Heart left ventricle (tissue), 16 donors: ENCODE data around the gene STK17A. TPM values are rescaled to one million over a fixed set of nuclear protein-coding genes. Genes with fewer than 3 reads are reported as not detected.

Experiments used
- ATAC-seq, 4 donors: fragments of 200-7000 bp; cut with Tn5 transposase; one replicate each; pipeline ENCODE4 v1.9.1; 2020 to 2022; ENCODE audit warnings: moderate library complexity in 4 of 4, mild to moderate bottlenecking in 3 of 4, moderate number of reproducible peaks in 1 of 4
- DNase-seq, 5 donors: peaks; one replicate each; pipeline ENCODE4 v3.0.0-alpha.2; 2020
- H3K27ac ChIP-seq, 12 donors: fragments of 200-600 bp; sonication (generic) in 4 of 12; one replicate each; pipeline versions ENCODE4 v1.5.0 to v1.8.0; 2016 to 2022; ENCODE audit warnings: mild to moderate bottlenecking in 2 of 12
- H3K27me3 ChIP-seq, 9 donors: fragments of 200-600 bp; sonication (generic) in 2 of 9; one replicate each; pipeline versions ENCODE4 v1.5.1 to v1.8.0; 2016 to 2022; ENCODE audit warnings: mild to moderate bottlenecking in 3 of 9
- H3K36me3 ChIP-seq, 9 donors: fragments of 200-600 bp; sonication (generic) in 2 of 9; one replicate each; pipeline versions ENCODE4 v1.5.0 to v1.8.0; 2018 to 2022; ENCODE audit warnings: mild to moderate bottlenecking in 2 of 9
- H3K4me1 ChIP-seq, 12 donors: fragments of 200-600 bp; sonication (generic) in 4 of 12; one replicate each; pipeline versions ENCODE4 v1.5.0 to v1.8.0; 2016 to 2022; ENCODE audit warnings: mild to moderate bottlenecking in 3 of 12
- H3K4me3 ChIP-seq, 12 donors: fragments of 200-600 bp; sonication (generic) in 4 of 12; one replicate each; pipeline versions ENCODE4 v1.5.0 to v1.8.0; 2017 to 2022; ENCODE audit warnings: mild to moderate bottlenecking in 9 of 12, moderate library complexity in 4 of 12
- H3K9me3 ChIP-seq, 12 donors: fragments of 200-600 bp; sonication (generic) in 4 of 12; one replicate each; pipeline versions ENCODE4 v1.5.0 to v1.8.0; 2016 to 2022; ENCODE audit warnings: mild to moderate bottlenecking in 1 of 12
- CTCF ChIP-seq, 12 donors: fragments of 200-600 bp; sonication (generic) in 4 of 12; IDR thresholded peaks; one replicate each; pipeline versions ENCODE4 v1.5.0 to v1.8.0; 2018 to 2022; ENCODE audit warnings: antibody characterized with exemption in 12 of 12, mild to moderate bottlenecking in 5 of 12
- POLR2A ChIP-seq, 2 donors: fragments of 450-650 bp; IDR thresholded peaks; one replicate each; pipeline ENCODE4 v1.6.1; 2017; ENCODE audit warnings: antibody characterized with exemption in 2 of 2, mild to moderate bottlenecking in 2 of 2, moderate library complexity in 2 of 2
- WGBS, 4 donors: extraction: QIAGEN DNeasy Blood & Tissue Kit in 2 of 4; methylation state at CpG; one replicate each; pipeline versions ENCODE4 v1.1.5 to v1.1.7; 2013 to 2018; 5-methylcytosine and 5-hydroxymethylcytosine counted together
- intact Hi-C, 10 donors: fragments of 100-400 bp; cut with DNase I; formaldehyde crosslinking; loops; one replicate each; pipeline versions ENCODE4 v1.11.1 to v1.14.2; 2022
- polyA plus RNA-seq, 2 donors: library from polyadenylated mRNA; stranded (reverse); fragments of 200-250 nt; gene quantifications; one replicate each; pipeline ENCODE4 v1.2.3, GENCODE V29; 2013
- total RNA-seq, 9 donors: library from RNA; depleted of rRNA in 2 of 9; stranded (reverse); fragments of >200 nt in 2 of 9; fragmentation: NEBNext Ultra II Directional in 3 of 9; extraction: Animal tissue kit (Norgen Biotek cat#: 25700) in 3 of 9; gene quantifications; one replicate each; pipeline versions ENCODE4 v1.1.0 to v1.2.4, GENCODE V29; 2016 to 2023
- donor health status: ischemic (EF 13 %, LVEDD 7.1; RV severe dilation, severe dysfunction).
- donor health status: healthy with polysubstance abuse.
- donor health status: DM: no; HTN: yes; CAD: no.
- donor health status: DM: no; HTN: no; CAD: no.
- donor health status: ischemic (EF 25% LVEDD 6.9; RV normal size, moderate dysfunction).
- donor health status: ischemic (EF 25% LVEDD 5.7; RV mildly dilated, moderate dysfunction).
- donor health status: healthy.
- donor health status: DM: yes; HTN: yes; CAD: no.
- donor health status: ischemic (EF 35%, LVEDD 5.7; RV mildly dilated, moderate dysfunction).
- donor health status: nonischemic (EF 11% LVEDD 7.7; RV severe dilation, severe dysfunction).
- donor health status: DM: yes; HTN: yes; CAD: no.
- donor health status: PGD.
- donor health status: ischemic (EF 29% LVEDD 5.4; RV normal size, mild dysfunction).
- donor health status: nonischemic (EF 23%, LVEDD 6.1; RV moderate dilation, normal function).

STK17A gene
- total and polyA plus RNA-seq, 11 donors, result 11.9 to 43.9 (median 25.1) TPM

- no peak for ATAC-seq
- H3K4me3 ChIP-seq, result no peak overlapping the region
- intact Hi-C loops, result no loop called here
- no peaks in the 10 kb centered on the region for H3K27me3 ChIP-seq
- no peaks in the 10 kb centered on the region for H3K9me3 ChIP-seq
- no peak for DNase-seq
- peaks cover 0 to 9% (median 0%) of the 10 kb centered on the region in 9 donors for H3K36me3 ChIP-seq
- H3K4me1 ChIP-seq, result peaks cover 0 to 44% (median 4%) of the 10 kb centered on the region in 12 donors
- WGBS, 4 donors, result 90 to 99% (median 98%) methylated on average over 2 of the region's 2 CpGs
- no peak overlapping the region for H3K27ac ChIP-seq
- TF ChIP-seq CTCF (IDR thresholded peaks at IDR 0.05) (no peak), POLR2A (IDR thresholded peaks at IDR 0.05) (no peak)
Measured at GRCh38 chr7:43656997-43657396, 74.1 kb downstream of the STK17A start.

- no peak for TF ChIP-seq CTCF (IDR thresholded peaks at IDR 0.05)
- TF ChIP-seq POLR2A (IDR thresholded peaks at IDR 0.05), result no peak
- H3K4me3 ChIP-seq, result no peak overlapping the region
- intact Hi-C loops, result no loop called here
- peak overlapping the region in 1 of 12 donors; percentile 59 for H3K27ac ChIP-seq
- H3K27me3 ChIP-seq, result no peaks in the 10 kb centered on the region
- DNase-seq (no peak), ATAC-seq (no peak)
- 88 to 93% (median 92%) methylated on average over 7 of the region's 7 CpGs for WGBS, 4 donors
- no peaks in the 10 kb centered on the region for H3K9me3 ChIP-seq
- H3K36me3 ChIP-seq, result peaks cover 0 to 12% (median 0%) of the 10 kb centered on the region in 9 donors
- peaks cover 0 to 34% (median 1%) of the 10 kb centered on the region in 12 donors for H3K4me1 ChIP-seq
Measured at GRCh38 chr7:43658718-43659548, 76.0 kb downstream of the STK17A start.

DNA sequence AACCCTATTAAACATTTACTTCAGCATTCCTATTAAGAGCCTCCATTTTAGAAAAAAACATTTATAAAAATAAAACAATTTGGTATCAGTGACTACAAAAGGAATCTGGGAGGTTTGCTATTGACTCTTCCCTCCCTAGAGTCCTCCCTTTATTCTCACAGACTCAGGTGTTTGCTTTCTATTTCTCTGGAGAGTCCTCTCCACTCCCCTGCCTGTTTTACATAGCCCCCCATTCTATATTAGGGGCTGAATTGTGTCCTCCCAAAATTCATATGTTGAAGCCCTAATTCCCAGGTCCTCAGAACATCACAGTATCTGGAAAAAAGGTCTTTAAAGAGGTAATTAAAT is 76.6 kb downstream of the STK17A start:
- Histone ChIP-seq H3K4me1 (peaks cover 0 to 28% (median 2%) of the 10 kb centered on the region in 12 donors), H3K9me3 (no peaks in the 10 kb centered on the region), H3K27ac (peak overlapping the region in 1 of 12 donors; percentile 59), H3K27me3 (no peaks in the 10 kb centered on the region), H3K36me3 (peaks cover 0 to 12% (median 0%) of the 10 kb centered on the region in 9 donors), H3K4me3 (no peak overlapping the region)
- ATAC-seq, result no peak
- TF ChIP-seq POLR2A (IDR thresholded peaks at IDR 0.05), result no peak
- TF ChIP-seq CTCF (IDR thresholded peaks at IDR 0.05), result no peak
- intact Hi-C loops, result no loop called here
- DNase-seq, result no peak

DNA sequence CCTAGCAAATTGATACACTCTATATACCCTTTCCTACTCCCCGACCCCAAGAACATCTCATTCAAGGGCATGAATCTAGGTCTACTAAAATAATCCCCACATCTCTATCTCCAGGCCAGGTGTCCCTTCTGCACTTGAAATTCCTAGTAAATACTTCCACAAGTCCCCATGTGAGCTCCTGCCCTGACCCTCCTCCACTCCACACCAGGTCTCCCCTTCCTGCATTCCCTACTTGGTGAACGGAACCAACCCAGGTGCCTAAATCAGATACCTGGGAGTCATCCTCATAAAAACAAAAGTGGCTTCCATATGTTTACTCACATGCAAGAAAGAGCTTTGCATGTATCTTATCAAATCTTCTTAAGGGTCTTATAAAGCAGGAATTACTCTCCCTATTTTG is 77.2 kb downstream of the STK17A start:
- Histone ChIP-seq H3K36me3 (peaks cover 0 to 12% (median 0%) of the 10 kb centered on the region in 9 donors), H3K4me1 (peaks cover 0 to 22% (median 4%) of the 10 kb centered on the region in 12 donors), H3K4me3 (no peak overlapping the region), H3K9me3 (no peaks in the 10 kb centered on the region), H3K27ac (no peak overlapping the region), H3K27me3 (no peaks in the 10 kb centered on the region)
- intact Hi-C loops, result no loop called here
- TF ChIP-seq CTCF (IDR thresholded peaks at IDR 0.05) (no peak), POLR2A (IDR thresholded peaks at IDR 0.05) (no peak)
- DNase-seq (no peak), ATAC-seq (no peak)
- 98 to 100% (median 99%) methylated on average over 2 of the region's 2 CpGs for WGBS, 4 donors
